ENCODE data around the gene NFKBIB.
A peak's percentile ranks its signal among the peaks of the same experiment; 100 is the strongest.
"Not testable (repeated sequence)": the region's sequence is repeated elsewhere in the genome, so short reads cannot be mapped to it uniquely, and the experiment has no call there.

The NFKBIB gene

GRCh38 chr19:38931521-38931793, 31.7 kb downstream of the NFKBIB start:
- DNase-seq = no peak

- peak in 1 of 3 experiments; percentile 16 for DNase-seq
Measured at GRCh38 chr19:38932425-38933179, 32.8 kb downstream of the NFKBIB start.

- DNase-seq = no peak
Measured at GRCh38 chr19:38933544-38933943, 33.8 kb downstream of the NFKBIB start.

GRCh38 chr19:38939957-38940356, 40.2 kb downstream of the NFKBIB start:
- no peak for DNase-seq

DNA sequence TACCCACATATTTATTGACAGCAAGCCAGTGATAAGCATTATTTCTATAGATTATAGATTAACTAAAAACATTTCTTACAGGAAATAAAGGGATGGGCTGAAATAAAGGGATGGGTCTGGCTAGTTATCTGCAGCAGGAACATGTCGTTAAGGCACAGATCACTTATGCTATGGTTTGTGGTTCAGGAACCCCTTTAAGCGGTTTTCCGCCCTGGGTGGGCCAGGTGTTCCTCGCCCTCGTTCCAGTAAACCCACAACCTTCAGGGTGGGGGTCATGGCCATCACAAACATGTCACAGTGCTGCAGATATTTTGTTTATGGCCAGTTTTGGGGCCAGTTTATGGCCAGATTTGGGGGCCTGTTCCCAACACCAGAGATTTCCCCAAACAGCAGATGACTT, 41.7 kb downstream of the NFKBIB start:
- DNase-seq = not testable (repeated sequence)

GRCh38 chr19:38941979-38942378, 42.2 kb downstream of the NFKBIB start:
- DNase-seq = no peak

- no peak for DNase-seq
Measured at GRCh38 chr19:38942471-38943181, 42.9 kb downstream of the NFKBIB start.

GRCh38 chr19:38944981-38945506, 45.3 kb downstream of the NFKBIB start:
- peak in 2 of 3 experiments; percentile 12 for DNase-seq

GRCh38 chr19:38945562-38946228, 45.9 kb downstream of the NFKBIB start:
- no peak for DNase-seq

GRCh38 chr19:38946229-38947010, 46.7 kb downstream of the NFKBIB start:
- DNase-seq = no peak

DNA sequence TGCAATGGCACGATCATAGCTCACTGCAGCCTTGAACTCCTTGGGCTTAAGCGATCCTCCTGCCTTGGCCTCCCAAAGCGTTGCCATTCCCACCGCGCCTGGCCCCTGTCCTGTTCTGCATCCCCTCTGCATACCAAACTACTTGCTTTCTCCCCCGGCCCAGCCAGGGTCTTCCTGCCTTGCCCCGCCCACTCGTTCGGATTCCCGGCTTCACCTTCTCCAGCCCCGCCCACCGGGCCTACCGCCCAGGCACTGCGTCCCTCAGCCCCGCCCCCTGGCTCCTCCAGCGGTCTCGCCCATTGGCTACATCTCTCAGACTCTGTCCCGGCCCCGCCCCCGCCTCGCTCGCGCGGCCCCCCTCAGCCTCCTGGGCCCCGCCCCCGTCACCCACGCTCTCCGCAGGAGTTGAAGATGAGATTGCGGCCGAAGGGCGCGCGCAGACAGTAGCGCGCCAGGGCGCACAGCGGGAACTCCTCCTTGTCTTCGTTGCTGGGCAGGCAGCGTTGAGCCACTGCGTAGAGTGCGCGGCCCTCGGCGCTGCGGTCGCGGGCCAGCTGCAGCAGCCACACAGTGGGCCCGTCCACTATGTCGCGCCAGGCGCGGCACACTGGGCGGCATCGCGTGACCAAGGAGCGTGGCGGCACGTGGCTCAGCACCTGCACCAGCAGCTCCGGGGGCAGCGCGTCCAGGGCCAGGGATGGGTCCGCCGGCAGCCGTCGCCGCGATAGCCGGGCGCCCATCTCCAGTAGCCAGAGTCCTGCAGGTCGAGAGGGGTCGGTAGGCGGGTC, 50.0 kb downstream of the NFKBIB start:
- peak; percentile 68 to 95 (median 91) for DNase-seq

- no peak for DNase-seq
Measured at GRCh38 chr19:38951187-38951586, 51.4 kb downstream of the NFKBIB start.

GRCh38 chr19:38952395-38953165, 52.8 kb downstream of the NFKBIB start:
- DNase-seq = peak; percentile 38 to 86 (median 60)

GRCh38 chr19:38953677-38954076, 53.9 kb downstream of the NFKBIB start:
- DNase-seq = no peak

DNA sequence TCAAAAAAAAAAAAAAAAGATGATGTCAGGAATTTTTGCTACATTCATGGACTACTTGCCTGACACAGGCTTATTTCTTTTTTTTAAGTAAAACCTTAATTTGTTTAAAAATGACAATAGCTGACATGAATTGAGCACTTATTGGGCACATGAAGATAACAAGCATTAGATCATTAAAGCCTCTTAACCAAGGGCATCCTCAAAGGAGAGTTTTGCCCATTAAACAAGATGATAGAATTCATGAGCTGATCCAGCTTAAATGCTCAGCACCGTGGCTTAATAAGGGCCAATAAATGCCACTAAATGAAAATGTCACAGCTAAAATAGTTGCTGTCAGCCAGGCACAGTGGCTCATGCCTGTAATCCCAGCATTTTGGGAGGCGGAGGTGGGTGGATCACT, 56.5 kb downstream of the NFKBIB start:
- no peak for DNase-seq

DNA sequence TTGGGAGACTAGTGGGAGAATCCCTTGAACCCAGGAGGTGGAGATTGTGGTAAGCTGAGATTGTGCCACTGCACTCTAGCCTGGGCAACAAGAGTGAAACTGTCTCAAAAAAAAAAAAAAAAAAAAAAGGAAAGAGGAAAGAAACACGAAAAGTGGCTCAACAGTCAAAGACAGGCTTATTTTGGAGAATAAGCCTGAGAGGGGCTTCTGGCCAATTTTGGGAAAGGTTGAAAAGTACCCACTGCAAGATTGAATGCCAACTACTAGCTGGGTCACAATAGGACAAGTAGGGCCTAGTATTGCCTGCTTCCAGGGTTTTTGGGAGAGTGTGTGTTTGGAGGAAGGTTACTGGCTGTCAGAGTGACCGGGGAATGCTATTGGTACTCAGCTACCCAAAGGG, 58.5 kb downstream of the NFKBIB start:
- no peak for DNase-seq
